Coronary artery (tissue), 2 donors: ENCODE results near the gene SPAG9.

Source experiments
- DNase-seq: peaks from one replicate; pipeline ENCODE4 v3.0.0-alpha.2; 2017; ENCODE audit warnings: low spot score
- H3K27ac ChIP-seq, 2 donors: fragments of 200-600 bp; sonication (generic); one replicate each; pipeline ENCODE4 v1.5.1; 2016 to 2019
- H3K4me3 ChIP-seq: fragments of 200-600 bp; sonication (generic); 2 replicates; pipeline ENCODE4 v1.5.1; 2016; ENCODE audit warnings: mild to moderate bottlenecking, moderate library complexity
- TF ChIP-seq, protein P1 (sequence below): fragments of 200-600 bp; sonication (generic); IDR thresholded peaks from one replicate; pipeline ENCODE4 v1.5.1; 2019; ENCODE audit warnings: antibody characterized with exemption

SPAG9 gene

DNA sequence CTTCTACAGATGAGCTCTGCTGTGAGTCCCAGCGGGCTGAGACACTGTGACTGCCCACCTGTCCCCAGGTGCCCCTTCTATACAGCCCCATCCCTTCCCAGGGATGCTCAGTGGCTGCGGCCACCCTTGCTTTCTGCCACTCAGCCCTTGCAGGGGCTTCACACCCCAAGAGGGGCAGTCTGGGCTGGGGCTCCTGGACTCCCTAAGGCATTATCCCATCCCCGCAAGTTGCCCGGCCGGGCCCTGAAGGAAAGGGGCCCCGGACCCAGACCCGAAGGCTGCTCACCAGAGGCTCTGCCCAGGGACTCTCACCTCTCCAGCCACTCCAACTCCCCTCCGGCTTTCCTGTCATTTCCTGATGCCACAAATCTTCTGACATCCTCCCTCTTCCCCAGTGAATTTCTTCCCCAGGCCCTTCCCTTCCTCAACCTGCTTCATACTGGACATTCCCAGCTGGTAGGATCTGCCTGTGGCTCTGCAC is 166.0 kb downstream of the SPAG9 start:
- Histone ChIP-seq H3K4me3 (peak overlapping the region; percentile 9), H3K27ac (peak overlapping the region; percentile 20 to 57)
- TF ChIP-seq, protein P1, sequence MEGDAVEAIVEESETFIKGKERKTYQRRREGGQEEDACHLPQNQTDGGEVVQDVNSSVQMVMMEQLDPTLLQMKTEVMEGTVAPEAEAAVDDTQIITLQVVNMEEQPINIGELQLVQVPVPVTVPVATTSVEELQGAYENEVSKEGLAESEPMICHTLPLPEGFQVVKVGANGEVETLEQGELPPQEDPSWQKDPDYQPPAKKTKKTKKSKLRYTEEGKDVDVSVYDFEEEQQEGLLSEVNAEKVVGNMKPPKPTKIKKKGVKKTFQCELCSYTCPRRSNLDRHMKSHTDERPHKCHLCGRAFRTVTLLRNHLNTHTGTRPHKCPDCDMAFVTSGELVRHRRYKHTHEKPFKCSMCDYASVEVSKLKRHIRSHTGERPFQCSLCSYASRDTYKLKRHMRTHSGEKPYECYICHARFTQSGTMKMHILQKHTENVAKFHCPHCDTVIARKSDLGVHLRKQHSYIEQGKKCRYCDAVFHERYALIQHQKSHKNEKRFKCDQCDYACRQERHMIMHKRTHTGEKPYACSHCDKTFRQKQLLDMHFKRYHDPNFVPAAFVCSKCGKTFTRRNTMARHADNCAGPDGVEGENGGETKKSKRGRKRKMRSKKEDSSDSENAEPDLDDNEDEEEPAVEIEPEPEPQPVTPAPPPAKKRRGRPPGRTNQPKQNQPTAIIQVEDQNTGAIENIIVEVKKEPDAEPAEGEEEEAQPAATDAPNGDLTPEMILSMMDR, result no peak
- DNase-seq, result no peak

DNA sequence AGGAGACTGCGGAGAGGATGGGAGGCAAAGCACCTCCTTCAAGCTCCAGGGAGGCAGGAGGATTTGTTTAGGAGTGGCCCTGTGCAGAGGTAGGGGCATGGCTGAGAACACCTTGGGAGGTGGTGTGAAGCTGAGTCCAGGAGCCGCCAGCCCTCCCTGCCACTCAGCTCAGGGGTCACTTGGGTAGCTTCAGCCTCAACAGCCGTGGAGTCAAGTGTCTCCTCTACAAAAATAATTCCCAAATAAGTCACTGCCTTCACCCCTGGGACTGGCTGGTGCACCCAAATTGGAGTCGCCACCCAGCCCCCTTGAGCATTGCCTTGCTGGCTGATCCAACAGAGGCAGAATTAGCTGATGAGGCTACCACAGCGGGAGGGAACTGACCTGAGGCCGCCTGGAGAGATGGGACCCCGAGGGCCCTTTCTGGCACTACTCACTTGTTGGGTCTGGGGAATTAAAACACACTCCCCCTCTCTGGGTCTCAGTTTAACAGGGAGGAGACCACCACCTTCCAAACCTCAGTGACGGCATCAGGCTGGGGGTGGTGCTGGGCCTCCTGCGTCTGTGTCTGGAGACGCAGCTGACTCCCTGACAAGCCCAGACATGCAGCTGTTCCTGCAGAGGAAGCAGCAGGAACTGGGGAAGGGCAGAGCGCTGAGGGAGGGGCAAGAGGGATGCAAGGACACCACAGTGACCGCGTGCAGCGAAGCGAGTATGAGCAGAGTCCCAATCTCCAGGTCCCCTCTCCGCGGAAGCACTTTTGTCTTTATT is 166.7 kb downstream of the SPAG9 start:
- no peak for DNase-seq
- Histone ChIP-seq H3K27ac (peak overlapping the region in 1 of 2 donors; percentile 57), H3K4me3 (peak overlapping the region; percentile 9)
- TF ChIP-seq, protein P1, result no peak

DNA sequence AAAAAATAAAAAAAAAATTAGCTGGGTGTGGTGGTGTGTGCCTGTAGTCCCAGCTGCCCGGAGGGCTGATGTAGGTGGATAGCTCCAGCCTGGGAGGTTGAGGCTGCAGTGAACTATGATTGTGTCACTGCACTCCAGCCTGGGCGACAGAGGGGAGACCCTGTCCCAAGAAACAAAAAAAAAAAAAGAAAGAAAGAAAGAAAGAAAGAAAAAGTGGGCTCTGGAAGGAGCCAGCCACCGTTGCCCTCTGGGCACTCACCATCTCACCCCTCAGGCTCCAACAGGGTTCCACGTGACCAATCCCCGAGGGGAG is 167.2 kb downstream of the SPAG9 start:
- DNase-seq, result no peak
- TF ChIP-seq, protein P1, result no peak
- peak overlapping the region in 1 of 2 donors; percentile 57 for H3K27ac ChIP-seq
- H3K4me3 ChIP-seq, result no peak overlapping the region

DNA sequence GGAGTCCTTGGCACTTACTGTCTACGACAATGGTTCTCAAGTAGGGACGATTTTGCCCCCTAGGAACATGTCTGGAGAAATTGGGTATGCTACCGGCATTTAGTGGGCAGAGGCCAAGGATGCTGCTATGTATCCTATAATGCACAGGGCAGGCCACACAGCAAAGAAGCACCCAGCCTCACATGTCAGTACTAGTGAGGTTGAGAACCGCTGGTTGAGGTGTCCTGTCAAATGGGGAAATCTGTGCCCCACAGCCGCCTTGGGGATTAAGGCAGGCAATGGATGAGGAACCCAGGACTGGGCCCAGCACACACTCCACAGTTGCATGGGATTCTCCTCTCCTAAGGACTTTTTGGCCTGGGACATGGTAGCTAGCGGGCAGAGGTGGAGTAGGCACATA is 167.8 kb downstream of the SPAG9 start:
- TF ChIP-seq, protein P1, result no peak
- Histone ChIP-seq H3K4me3 (no peak overlapping the region), H3K27ac (no peak overlapping the region)
- DNase-seq, result no peak

DNA sequence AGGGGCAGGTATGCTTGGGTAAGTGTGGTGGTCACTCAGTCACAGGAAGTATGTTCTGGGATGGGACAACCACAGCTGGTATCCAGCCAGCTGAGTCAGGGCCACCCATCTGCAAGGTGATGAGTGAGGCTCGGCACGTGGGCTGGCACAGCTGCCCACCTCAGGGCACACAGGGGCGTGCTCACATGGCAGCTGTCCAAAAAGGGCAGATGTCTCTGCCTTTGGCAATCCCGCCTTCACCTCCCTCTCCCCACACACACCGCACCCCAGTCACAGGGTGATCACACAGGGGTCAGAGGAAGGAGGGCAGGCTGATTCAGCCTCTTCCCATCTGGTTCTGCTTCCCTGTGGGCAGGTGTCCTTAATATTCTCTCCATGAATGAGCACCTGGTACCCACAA is 168.7 kb downstream of the SPAG9 start:
- Histone ChIP-seq H3K27ac (peak overlapping the region; percentile 44 to 51), H3K4me3 (no peak overlapping the region)
- TF ChIP-seq, protein P1, result no peak
- no peak for DNase-seq

DNA sequence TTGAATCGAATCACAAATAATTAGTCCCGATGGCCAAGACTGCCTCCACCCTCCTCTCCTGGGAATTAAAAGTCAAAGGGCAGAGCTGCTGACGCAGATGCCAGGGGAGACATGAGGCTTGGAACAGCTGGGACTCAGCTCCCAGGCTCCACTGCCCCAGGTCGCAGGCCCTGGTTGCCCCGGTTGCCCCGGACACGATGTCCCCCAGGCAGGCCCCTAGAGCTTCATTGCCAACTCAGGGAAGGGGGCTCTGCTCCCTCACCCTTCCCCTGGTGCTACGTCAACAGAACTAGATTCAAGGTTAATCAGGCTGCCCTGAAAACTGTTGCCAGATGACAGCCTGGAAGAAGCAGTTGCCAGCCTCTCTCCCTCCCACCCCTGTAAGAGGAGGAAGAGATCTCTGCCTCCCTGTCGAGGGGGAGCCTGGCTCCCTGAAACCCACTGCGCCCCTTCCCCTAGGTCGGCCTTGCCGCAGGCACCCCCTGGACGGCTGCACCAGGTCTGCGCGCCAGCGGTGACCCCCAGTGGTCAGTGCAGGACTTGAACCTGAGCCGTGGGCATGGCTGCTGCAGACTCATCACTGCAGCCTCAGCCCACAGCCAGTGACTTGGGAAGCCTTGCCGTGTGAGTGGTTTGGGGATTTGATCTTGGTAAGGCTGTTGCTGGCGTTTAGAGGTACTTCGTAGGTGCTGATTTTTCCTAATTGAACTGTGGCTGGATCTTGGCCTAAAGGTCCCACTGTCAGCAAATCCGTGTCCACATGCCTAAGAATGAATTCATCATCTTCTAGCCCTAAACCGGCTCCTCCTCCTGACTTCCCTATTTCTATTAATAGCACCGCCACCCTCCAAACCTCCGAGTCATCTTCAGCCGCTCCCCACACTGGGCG is 170.4 kb downstream of the SPAG9 start:
- peak; percentile 95 for DNase-seq
- TF ChIP-seq, protein P1, result peak; percentile 36
- peak overlapping the region; percentile 45 for H3K4me3 ChIP-seq
- peak overlapping the region; percentile 87 to 90 for H3K27ac ChIP-seq
